NCI-H2196 (cell line): Measurements from ENCODE around the gene CADM4.
A peak's percentile ranks its signal among the peaks of the same experiment; 100 is the strongest.
"Not testable (repeated sequence)": the region's sequence is repeated elsewhere in the genome, so short reads cannot be mapped to it uniquely, and the experiment has no call there.

Experiments used
- DNase-seq: peaks from one replicate; lab custom pipeline; 2025; ENCODE audit not compliant: unreplicated experiment; lab: John Stamatoyannopoulos, UW

The CADM4 gene

DNA sequence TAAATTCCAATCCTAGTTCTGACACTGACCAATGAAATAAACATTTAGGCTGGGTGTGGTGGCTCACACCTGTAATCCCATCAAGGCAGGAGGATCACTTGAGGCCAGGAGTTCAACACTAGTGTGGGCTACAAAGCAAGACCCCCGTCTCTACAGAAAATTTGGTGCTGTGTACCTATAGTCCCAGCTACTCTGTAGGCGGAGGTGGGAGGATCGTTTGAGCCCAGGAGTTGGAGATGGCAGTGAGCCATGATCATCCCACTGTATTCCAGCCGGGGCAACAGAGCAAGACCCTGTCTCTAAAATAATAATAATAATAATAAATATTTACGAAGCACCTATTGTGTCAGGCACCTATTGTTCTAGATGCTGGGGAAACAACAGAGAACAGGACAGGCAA lies 50.4 kb downstream of the CADM4 start:
- no peak for DNase-seq

DNA sequence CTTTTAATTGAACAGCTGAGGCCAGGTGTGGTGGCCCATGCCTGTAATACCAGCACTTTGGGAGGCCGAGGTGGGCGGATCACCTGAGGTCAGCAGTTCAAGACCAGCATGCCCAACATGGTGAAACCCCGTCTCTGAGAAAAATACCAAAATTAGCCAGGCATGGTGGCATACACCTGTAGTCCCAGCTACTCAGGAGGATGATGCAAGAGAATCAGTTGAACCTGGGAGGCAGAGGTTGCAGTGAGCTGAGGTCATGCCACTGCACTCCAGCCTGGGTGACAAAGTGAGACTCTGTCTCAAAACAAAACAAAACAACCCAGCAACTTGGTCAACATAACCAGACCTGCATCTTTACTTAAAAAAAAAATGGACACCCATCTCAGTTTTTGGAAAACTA lies 52.6 kb downstream of the CADM4 start:
- not testable (repeated sequence) for DNase-seq

DNA sequence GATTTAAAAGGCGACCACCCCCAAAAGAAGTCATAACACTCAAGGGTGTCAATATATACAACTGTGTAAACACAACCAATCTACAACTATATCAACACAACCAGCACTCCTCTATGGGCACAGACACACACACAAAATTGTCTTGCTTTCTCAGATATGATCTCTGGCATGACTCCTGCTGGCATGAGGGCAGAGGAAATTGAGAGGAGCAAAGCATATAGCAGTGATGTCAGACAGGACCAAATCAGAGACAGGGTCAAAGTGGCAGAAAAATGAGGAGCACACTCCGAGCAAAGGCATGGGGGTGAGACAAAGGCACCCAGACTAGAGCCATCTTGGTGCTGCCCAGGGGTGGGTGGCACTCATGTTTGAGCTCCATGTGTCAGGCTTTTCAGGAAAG lies 53.3 kb downstream of the CADM4 start:
- no peak for DNase-seq

DNA sequence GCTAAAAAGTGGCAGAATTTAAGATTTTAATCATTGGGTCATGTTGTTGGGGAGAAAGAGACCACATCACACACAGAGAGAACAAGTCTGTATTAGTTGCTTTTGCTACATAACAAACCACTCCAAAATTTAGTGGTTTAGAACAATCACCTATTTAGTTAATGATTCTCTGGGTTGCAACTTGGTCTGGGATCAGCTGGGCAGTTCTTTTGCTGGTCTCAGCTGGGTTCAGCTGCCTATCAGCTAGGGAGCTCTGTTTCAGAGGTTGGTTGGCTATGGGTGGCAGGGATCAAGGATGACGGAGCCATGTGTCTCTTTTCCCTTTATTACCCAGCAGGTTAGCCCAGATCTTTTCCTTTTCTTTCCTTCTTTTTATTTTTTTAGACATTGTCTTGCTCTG lies 55.2 kb downstream of the CADM4 start:
- no peak for DNase-seq

DNA sequence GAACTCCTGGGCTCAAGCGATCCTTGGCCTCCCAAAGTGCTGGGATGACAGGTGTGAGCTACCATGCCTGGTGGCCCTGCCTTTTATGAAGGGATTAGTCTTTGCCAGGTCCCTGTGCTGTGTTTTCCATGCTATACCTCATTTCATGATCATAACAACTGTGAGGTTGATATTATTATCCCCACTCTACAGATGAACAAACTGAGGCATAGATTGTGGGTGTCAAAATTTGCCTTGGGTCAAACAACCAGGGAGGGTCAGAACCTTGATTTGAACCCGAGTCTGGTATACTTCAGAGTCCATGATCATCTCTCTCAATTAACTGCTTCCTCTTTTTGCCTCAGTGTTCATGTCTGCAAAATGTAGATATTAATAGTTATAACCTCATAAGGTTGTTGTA lies 57.2 kb downstream of the CADM4 start:
- no peak for DNase-seq

DNA sequence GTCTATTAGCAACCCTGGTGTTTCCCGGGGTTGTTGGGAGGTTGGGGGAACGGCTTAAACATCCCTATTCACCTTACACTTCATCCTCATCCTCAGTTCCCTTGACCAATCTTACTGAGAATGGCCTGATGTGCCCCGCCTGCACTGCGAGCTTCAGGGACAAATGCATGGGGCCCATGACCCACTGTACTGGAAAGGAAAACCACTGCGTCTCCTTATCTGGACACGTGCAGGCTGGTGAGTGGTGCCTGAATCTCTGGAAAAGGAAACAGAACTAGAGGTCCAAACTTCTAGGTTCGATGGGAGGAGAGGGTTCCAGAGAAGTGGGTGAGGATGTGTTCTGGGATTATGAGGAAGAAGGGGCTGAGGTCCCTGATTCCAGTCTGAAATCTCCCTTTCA lies 58.2 kb downstream of the CADM4 start:
- no peak for DNase-seq

DNA sequence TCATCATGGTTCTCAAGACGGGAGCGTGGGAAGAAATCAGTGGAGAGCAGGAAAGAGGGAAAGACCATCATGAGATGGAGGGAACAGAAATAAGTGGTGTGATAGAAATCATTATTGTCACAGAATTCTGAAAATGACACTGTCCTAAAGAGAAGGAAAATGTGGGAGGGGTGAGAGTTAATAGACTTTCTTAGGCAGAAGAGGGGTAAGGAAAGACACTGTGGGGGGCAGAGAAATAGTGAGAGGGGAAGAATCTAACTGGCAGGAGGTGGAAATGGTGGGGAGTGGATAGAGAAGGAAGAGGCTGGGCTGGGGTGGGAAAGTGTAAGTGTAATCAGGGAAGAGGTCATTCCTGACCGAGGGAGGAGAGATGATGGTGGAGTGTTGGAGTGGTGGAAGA lies 60.9 kb downstream of the CADM4 start:
- DNase-seq, result no peak

DNA sequence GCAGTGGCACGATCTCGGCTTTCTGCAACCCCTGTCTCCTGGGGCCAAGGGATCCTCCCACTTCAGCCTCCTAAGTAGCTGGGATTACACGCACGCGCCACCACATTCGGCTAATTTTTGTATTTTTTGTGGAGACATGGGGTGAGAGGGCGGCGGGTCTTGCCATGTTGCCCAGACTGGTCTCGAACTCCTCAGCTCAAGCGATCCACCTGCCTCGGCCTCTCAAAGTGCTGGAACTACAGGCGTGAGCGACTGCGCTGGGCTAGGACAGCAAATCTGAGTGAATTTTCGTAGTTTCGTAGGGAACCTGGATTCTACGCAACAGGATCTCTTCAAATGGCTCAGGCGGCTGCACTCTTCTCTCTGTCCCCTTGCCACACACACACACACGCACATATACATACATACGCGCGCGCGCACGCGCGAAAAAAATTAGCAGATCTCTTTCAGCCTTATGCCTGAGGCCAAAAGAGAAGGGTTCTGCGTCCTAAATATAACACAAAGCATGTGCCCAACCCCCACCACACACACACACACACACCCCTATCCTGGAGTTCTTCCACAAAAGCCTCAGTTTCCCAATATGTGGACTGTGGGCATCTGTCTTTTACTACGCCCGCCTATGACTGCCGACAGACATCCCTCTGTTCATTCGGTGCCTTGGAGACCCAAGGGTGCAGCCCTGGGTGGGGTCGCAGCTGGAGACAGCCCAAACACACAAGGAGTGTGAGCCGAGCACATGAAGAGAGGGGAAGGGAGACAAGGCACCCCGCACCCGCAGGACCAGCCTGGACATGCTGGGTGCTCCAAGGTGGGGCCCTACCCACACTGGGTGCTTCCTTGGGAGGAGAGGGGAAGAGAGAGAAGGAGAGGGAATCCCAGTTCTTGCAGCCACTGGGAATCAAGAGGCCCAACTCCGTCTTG lies 63.4 kb downstream of the CADM4 start:
- DNase-seq, result no peak

DNA sequence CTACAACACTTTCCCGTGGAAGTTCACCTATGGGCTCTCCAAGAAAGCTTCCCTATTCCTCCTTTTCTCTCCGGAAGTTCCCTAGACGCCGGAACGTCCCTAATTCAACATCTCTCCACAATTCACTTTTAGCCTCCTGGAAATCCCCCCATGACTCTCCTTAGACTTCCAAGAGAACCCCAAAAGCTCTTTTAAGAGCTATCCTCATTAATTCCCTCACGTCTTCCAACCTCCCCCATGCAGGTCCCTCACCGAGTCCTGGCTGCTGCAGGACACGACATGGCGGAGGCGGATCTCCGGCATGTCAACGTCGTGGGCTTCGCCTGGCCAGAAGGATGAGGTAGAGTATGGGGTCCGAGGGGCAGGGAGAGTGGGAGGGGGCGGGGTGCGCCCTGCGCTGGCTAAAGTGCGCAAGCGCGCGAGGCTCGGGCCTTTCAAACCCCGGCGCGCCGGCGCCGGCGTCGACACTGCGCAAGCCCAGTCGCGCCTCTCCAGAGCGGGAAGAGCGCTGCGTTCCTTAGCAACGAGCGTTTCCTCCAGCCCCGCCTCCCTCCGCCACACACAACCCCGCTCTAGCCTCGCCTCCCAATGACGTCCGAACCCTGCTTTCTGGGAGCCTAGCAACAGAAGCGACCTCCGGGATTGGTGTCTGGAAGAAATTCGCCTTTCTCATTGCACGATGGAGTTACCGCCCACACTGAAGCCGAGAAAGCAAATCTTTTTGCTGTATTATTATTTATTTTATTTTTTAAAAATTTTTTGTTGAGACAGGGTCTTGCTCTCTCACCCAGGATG lies 64.3 kb downstream of the CADM4 start, which contains the start of the genes PINLYP and XRCC1:
PINLYP (plus strand) TSS at position 646 of the 795 bp plus-strand sequence. CDS start 1,391 bp downstream, outside the sequence.
XRCC1 (minus strand) TSS at position 372 of the 795 bp plus-strand sequence; CDS start at position 303, 69 bp downstream.
- DNase-seq, result peak; percentile 99

DNA sequence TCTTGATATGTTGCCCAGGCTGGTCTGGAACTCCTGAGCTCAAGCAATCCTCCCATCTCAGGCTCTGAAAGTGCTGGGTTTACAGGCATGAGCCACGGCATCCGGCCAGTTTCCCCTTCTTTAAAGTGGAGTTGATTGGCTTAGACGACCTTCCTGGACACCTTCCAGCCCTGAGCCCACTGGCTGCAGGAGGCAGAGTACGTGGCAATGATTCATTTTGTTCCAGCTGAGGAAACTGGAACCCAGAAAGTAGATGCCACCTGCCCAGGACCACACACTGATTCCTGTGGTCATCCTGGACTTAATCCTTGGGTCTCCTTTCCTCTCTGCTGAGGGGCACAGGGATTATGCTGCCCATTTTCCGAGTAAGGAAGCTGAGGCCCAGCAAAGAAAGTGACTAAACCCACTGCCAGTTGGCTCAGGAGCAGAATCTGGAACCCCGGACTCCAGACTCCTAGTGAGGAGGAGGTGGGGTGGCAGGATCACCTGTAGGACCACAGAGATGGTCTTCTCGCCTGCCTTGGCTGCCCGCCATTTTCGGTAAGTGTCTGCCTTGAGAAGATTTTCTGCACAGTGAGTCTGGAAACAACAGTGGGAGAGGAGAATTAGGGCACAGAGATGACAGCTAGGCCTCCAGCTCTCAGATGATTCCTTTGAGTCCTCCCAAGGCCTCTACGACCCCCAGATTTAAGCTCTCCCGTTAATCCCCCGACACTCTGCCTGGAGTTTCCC lies 65.1 kb downstream of the CADM4 start:
- no peak for DNase-seq
